Right atrium auricular region (tissue), 2 donors: Measurements from ENCODE around the gene DNAH9. TPM values are rescaled to one million over a fixed set of nuclear protein-coding genes. Genes with fewer than 3 reads are reported as not detected.

Source experiments
- DNase-seq: peaks from one replicate; pipeline ENCODE4 v3.0.0-alpha.2; 2019; ENCODE audit warnings: low spot score
- H3K27ac ChIP-seq, 2 donors: fragments of 200-600 bp; sonication (generic); 1 replicate in 1 of 2; 2 replicates in 1 of 2; pipeline ENCODE4 v1.5.1; 2016 to 2019
- H3K27me3 ChIP-seq, 2 donors: fragments of 200-600 bp; sonication (generic); one replicate each; pipeline versions ENCODE4 v1.5.1 to v1.6.0; 2017 to 2019
- H3K36me3 ChIP-seq: fragments of 200-600 bp; sonication (generic); one replicate; pipeline ENCODE4 v1.5.1; 2016
- H3K4me1 ChIP-seq, 2 donors: fragments of 200-600 bp; sonication (generic); one replicate each; pipeline versions ENCODE4 v1.5.1 to v1.6.0; 2017 to 2019
- H3K4me3 ChIP-seq, 2 donors: fragments of 200-600 bp; sonication (generic); 1 replicate in 1 of 2; 2 replicates in 1 of 2; pipeline ENCODE4 v1.5.1; 2017 to 2019; ENCODE audit warnings: mild to moderate bottlenecking in 1 of 2, moderate library complexity in 1 of 2
- H3K9me3 ChIP-seq, 2 donors: fragments of 200-600 bp; sonication (generic); one replicate each; pipeline ENCODE4 v1.5.1; 2019
- CTCF ChIP-seq, 2 donors: fragments of 200-600 bp; sonication (generic); IDR thresholded peaks; one replicate each; pipeline ENCODE4 v1.5.1; 2019; ENCODE audit warnings: antibody characterized with exemption in 2 of 2
- total RNA-seq, 2 donors: library from RNA; depleted of rRNA; stranded (reverse); fragments of >200 nt; gene quantifications; one replicate each; pipeline ENCODE4 v1.1.0, GENCODE V29; 2016

DNAH9 gene
- total RNA-seq, 2 donors from 2014 or later = 0.63 TPM; not detected in 1

- no peak overlapping the region for H3K4me3 ChIP-seq
- no peak for DNase-seq
These were observed 169.8 kb downstream of the DNAH9 start for GRCh38 chr17:11768106-11768505.

GRCh38 chr17:11768981-11769380, 170.7 kb downstream of the DNAH9 start:
- no peak for TF ChIP-seq CTCF (IDR thresholded peaks at IDR 0.05)

More at GRCh38 chr17:11768106-11768505, 169.8 kb downstream of the DNAH9 start:
- H3K9me3 ChIP-seq = no peaks in the 10 kb centered on the region
- H3K4me1 ChIP-seq = no peaks in the 10 kb centered on the region
- TF ChIP-seq CTCF (IDR thresholded peaks at IDR 0.05) = no peak
- H3K36me3 ChIP-seq = no peaks in the 10 kb centered on the region
- H3K27ac ChIP-seq = no peak overlapping the region
- H3K27me3 ChIP-seq = no peaks in the 10 kb centered on the region

GRCh38 chr17:11772031-11772430, 173.8 kb downstream of the DNAH9 start:
- Histone ChIP-seq H3K4me1 (no peaks in the 10 kb centered on the region), H3K27me3 (no peaks in the 10 kb centered on the region), H3K4me3 (no peak overlapping the region), H3K9me3 (no peaks in the 10 kb centered on the region), H3K27ac (no peak overlapping the region), H3K36me3 (no peaks in the 10 kb centered on the region)
- DNase-seq = no peak
- no peak for TF ChIP-seq CTCF (IDR thresholded peaks at IDR 0.05)

More at GRCh38 chr17:11768981-11769380, 170.7 kb downstream of the DNAH9 start:
- Histone ChIP-seq H3K27me3 (no peaks in the 10 kb centered on the region), H3K9me3 (no peaks in the 10 kb centered on the region), H3K4me1 (no peaks in the 10 kb centered on the region), H3K27ac (no peak overlapping the region), H3K36me3 (no peaks in the 10 kb centered on the region), H3K4me3 (no peak overlapping the region)
- no peak for DNase-seq

- no peaks in the 10 kb centered on the region for H3K27me3 ChIP-seq
- no peak overlapping the region for H3K27ac ChIP-seq
- no peak overlapping the region for H3K4me3 ChIP-seq
- no peaks in the 10 kb centered on the region for H3K36me3 ChIP-seq
- DNase-seq = no peak
- no peak for TF ChIP-seq CTCF (IDR thresholded peaks at IDR 0.05)
- no peaks in the 10 kb centered on the region for H3K9me3 ChIP-seq
- H3K4me1 ChIP-seq = no peaks in the 10 kb centered on the region
These were observed 181.6 kb downstream of the DNAH9 start for GRCh38 chr17:11779892-11780291.

- H3K9me3 ChIP-seq = no peaks in the 10 kb centered on the region
- no peaks in the 10 kb centered on the region for H3K36me3 ChIP-seq
- no peak for DNase-seq
- no peak overlapping the region for H3K27ac ChIP-seq
- no peak overlapping the region for H3K4me3 ChIP-seq
- no peaks in the 10 kb centered on the region for H3K27me3 ChIP-seq
- TF ChIP-seq CTCF (IDR thresholded peaks at IDR 0.05) = no peak
- no peaks in the 10 kb centered on the region for H3K4me1 ChIP-seq
These were observed 182.4 kb downstream of the DNAH9 start for GRCh38 chr17:11780621-11781020.

GRCh38 chr17:11786711-11787438, 188.6 kb downstream of the DNAH9 start:
- no peak for TF ChIP-seq CTCF (IDR thresholded peaks at IDR 0.05)
- no peaks in the 10 kb centered on the region for H3K36me3 ChIP-seq
- peaks cover 0 to 12% of the 10 kb centered on the region in 2 donors for H3K9me3 ChIP-seq
- no peak overlapping the region for H3K27ac ChIP-seq
- H3K27me3 ChIP-seq = no peaks in the 10 kb centered on the region
- no peak overlapping the region for H3K4me3 ChIP-seq
- no peaks in the 10 kb centered on the region for H3K4me1 ChIP-seq
- no peak for DNase-seq
